ACC112 (cell line): ENCODE results near the gene LRBA.

ENCODE experiments used
- H2AFZ ChIP-seq: fragments of 200-600 bp; sonication (generic); one replicate; pipeline ENCODE4 v1.6.0; 2017; ENCODE audit warnings: antibody characterized with exemption, low read length; ENCODE audit not compliant: unreplicated experiment
- H3K27ac ChIP-seq: fragments of 200-600 bp; sonication (generic); 2 replicates; pipeline ENCODE4 v1.5.1; 2014; ENCODE audit warnings: low read depth, mild to moderate bottlenecking, antibody characterized with exemption, low read length, moderate library complexity
- H3K27me3 ChIP-seq: fragments of 200-600 bp; sonication (generic); 2 replicates; pipeline ENCODE4 v1.6.1; 2014; ENCODE audit warnings: mild to moderate bottlenecking, antibody characterized with exemption, low read length, moderate library complexity, mixed read lengths; ENCODE audit not compliant: insufficient read depth
- H3K36me3 ChIP-seq: fragments of 200-600 bp; sonication (generic); 2 replicates; pipeline ENCODE4 v1.6.1; 2016; ENCODE audit warnings: mild to moderate bottlenecking, antibody characterized with exemption, low read length, moderate library complexity, mixed read lengths; ENCODE audit not compliant: insufficient read depth
- H3K4me1 ChIP-seq: fragments of 200-600 bp; sonication (generic); one replicate; pipeline ENCODE4 v1.6.1; 2016; ENCODE audit warnings: low read length, mixed read lengths; ENCODE audit not compliant: insufficient read depth, unreplicated experiment, control insufficient read depth
- H3K4me3 ChIP-seq: fragments of 200-600 bp; sonication (generic); 2 replicates; pipeline ENCODE4 v1.5.1; 2014; ENCODE audit warnings: mild to moderate bottlenecking, low read depth, low read length
- H3K79me2 ChIP-seq: fragments of 200-600 bp; sonication (generic); one replicate; pipeline ENCODE4 v1.6.0; 2016; ENCODE audit warnings: low read length; ENCODE audit not compliant: control insufficient read depth, unreplicated experiment, insufficient read depth

Gene LRBA

GRCh38 chr4:150232029-150232428 lies 783.1 kb downstream of the LRBA start:
- peak overlapping the region; percentile 62 for H3K27ac ChIP-seq
- peaks cover 2% of the 10 kb centered on the region; the same call in 1 of the 2 replicates for H3K36me3 ChIP-seq
- H2AFZ ChIP-seq: peak overlapping the region; percentile 18
- H3K79me2 ChIP-seq: no peaks in the 10 kb centered on the region
- no peaks in the 10 kb centered on the region for H3K27me3 ChIP-seq
- H3K4me3 ChIP-seq: peak overlapping the region; percentile 18; the same call in 1 of the 2 replicates
- H3K4me1 ChIP-seq: peaks cover 55% of the 10 kb centered on the region

GRCh38 chr4:150231107-150231770 lies 783.8 kb downstream of the LRBA start:
- Histone ChIP-seq H3K36me3 (peaks cover 2% of the 10 kb centered on the region; the same call in 1 of the 2 replicates), H3K27ac (peak overlapping the region; percentile 62), H2AFZ (no peak overlapping the region), H3K27me3 (no peaks in the 10 kb centered on the region), H3K4me3 (peak overlapping the region; percentile 18; the same call in 1 of the 2 replicates), H3K4me1 (peaks cover 49% of the 10 kb centered on the region), H3K79me2 (no peaks in the 10 kb centered on the region)

- no peaks in the 10 kb centered on the region for H3K79me2 ChIP-seq
- H2AFZ ChIP-seq: no peak overlapping the region
- peaks cover 49% of the 10 kb centered on the region for H3K4me1 ChIP-seq
- no peak overlapping the region for H3K4me3 ChIP-seq
- peaks cover 2% of the 10 kb centered on the region; the same call in 1 of the 2 replicates for H3K36me3 ChIP-seq
- no peaks in the 10 kb centered on the region for H3K27me3 ChIP-seq
- no peak overlapping the region for H3K27ac ChIP-seq
Observed at GRCh38 chr4:150230561-150230960, 784.5 kb downstream of the LRBA start.

- Histone ChIP-seq H3K27ac (peak overlapping the region; percentile 61), H3K36me3 (peaks cover 2% of the 10 kb centered on the region; the same call in 1 of the 2 replicates), H3K4me3 (no peak overlapping the region), H2AFZ (no peak overlapping the region), H3K79me2 (no peaks in the 10 kb centered on the region), H3K4me1 (peaks cover 55% of the 10 kb centered on the region), H3K27me3 (no peaks in the 10 kb centered on the region)
Observed at GRCh38 chr4:150229520-150229919, 785.6 kb downstream of the LRBA start.

- Histone ChIP-seq H3K27me3 (no peaks in the 10 kb centered on the region), H3K79me2 (no peaks in the 10 kb centered on the region), H3K27ac (peak overlapping the region; percentile 92), H2AFZ (peak overlapping the region; percentile 91), H3K4me1 (peaks cover 32% of the 10 kb centered on the region), H3K36me3 (no peaks in the 10 kb centered on the region), H3K4me3 (peak overlapping the region; percentile 66)
Observed at GRCh38 chr4:150224896-150225591, 790.0 kb downstream of the LRBA start.

- Histone ChIP-seq H3K36me3 (no peaks in the 10 kb centered on the region), H3K27ac (no peak overlapping the region), H3K79me2 (no peaks in the 10 kb centered on the region), H3K4me3 (no peak overlapping the region), H2AFZ (no peak overlapping the region), H3K4me1 (peaks cover 10% of the 10 kb centered on the region), H3K27me3 (no peaks in the 10 kb centered on the region)
Observed at GRCh38 chr4:150219841-150220240, 795.2 kb downstream of the LRBA start.

GRCh38 chr4:150218447-150218846 lies 796.6 kb downstream of the LRBA start:
- Histone ChIP-seq H2AFZ (no peak overlapping the region), H3K4me1 (peaks cover 4% of the 10 kb centered on the region), H3K36me3 (no peaks in the 10 kb centered on the region), H3K79me2 (no peaks in the 10 kb centered on the region), H3K27me3 (no peaks in the 10 kb centered on the region), H3K4me3 (no peak overlapping the region), H3K27ac (no peak overlapping the region)

- Histone ChIP-seq H3K79me2 (no peaks in the 10 kb centered on the region), H3K4me1 (peaks cover 4% of the 10 kb centered on the region), H3K27ac (no peak overlapping the region), H3K36me3 (no peaks in the 10 kb centered on the region), H3K4me3 (no peak overlapping the region), H3K27me3 (no peaks in the 10 kb centered on the region), H2AFZ (no peak overlapping the region)
Observed at GRCh38 chr4:150217808-150218207, 797.3 kb downstream of the LRBA start.

GRCh38 chr4:150217192-150217591 lies 797.9 kb downstream of the LRBA start:
- no peaks in the 10 kb centered on the region for H3K36me3 ChIP-seq
- no peaks in the 10 kb centered on the region for H3K27me3 ChIP-seq
- no peak overlapping the region for H3K27ac ChIP-seq
- H3K4me3 ChIP-seq: no peak overlapping the region
- no peak overlapping the region for H2AFZ ChIP-seq
- peaks cover 4% of the 10 kb centered on the region for H3K4me1 ChIP-seq
- H3K79me2 ChIP-seq: no peaks in the 10 kb centered on the region

- no peaks in the 10 kb centered on the region for H3K36me3 ChIP-seq
- no peaks in the 10 kb centered on the region for H3K79me2 ChIP-seq
- H3K27ac ChIP-seq: no peak overlapping the region
- no peak overlapping the region for H2AFZ ChIP-seq
- no peak overlapping the region for H3K4me3 ChIP-seq
- no peaks in the 10 kb centered on the region for H3K27me3 ChIP-seq
- H3K4me1 ChIP-seq: peaks cover 4% of the 10 kb centered on the region
Observed at GRCh38 chr4:150216726-150217125, 798.4 kb downstream of the LRBA start.

- no peaks in the 10 kb centered on the region for H3K79me2 ChIP-seq
- H3K4me1 ChIP-seq: peaks cover 4% of the 10 kb centered on the region
- no peak overlapping the region for H3K27ac ChIP-seq
Observed at GRCh38 chr4:150215601-150216000, 799.5 kb downstream of the LRBA start.

More at GRCh38 chr4:150215601-150216000, 799.5 kb downstream of the LRBA start:
- Histone ChIP-seq H3K4me3 (no peak overlapping the region), H2AFZ (no peak overlapping the region), H3K27me3 (no peaks in the 10 kb centered on the region), H3K36me3 (no peaks in the 10 kb centered on the region)
